K562 (cell line): Measurements from ENCODE around the gene BGLAP. TPM values are rescaled to one million over a fixed set of nuclear protein-coding genes. Genes with fewer than 3 reads are reported as not detected.
A peak's percentile ranks its signal among the peaks of the same experiment; 100 is the strongest.

Experiments used
- ADNP ChIP-seq: fragments of 200-800 bp; sonication (Bioruptor generic); IDR thresholded peaks from 2 replicates; pipeline ENCODE4 v1.6.1; 2016; ENCODE audit warnings: missing genetic modification characterization, missing compliant biosample characterization
- CEBPB ChIP-seq: fragments of 450-650 bp; IDR thresholded peaks from 2 replicates; pipeline ENCODE4 v1.6.1; 2016; ENCODE audit warnings: missing genetic modification characterization, missing compliant biosample characterization
- DMBX1 ChIP-seq: fragments of 250-450 bp; sonication (Bioruptor Pico); IDR thresholded peaks from 2 replicates; pipeline ENCODE4 v1.8.0; 2022; ENCODE audit warnings: inconsistent platforms, mild to moderate bottlenecking, moderate library complexity, borderline replicate concordance
- FOXA1 ChIP-seq: fragments of 450-650 bp; IDR thresholded peaks from 2 replicates; pipeline ENCODE4 v1.6.1; 2016; ENCODE audit warnings: mild to moderate bottlenecking, borderline replicate concordance
- HDAC8 ChIP-seq: fragments of 450-650 bp; IDR thresholded peaks from 2 replicates; pipeline ENCODE4 v1.6.1; 2016; ENCODE audit warnings: mild to moderate bottlenecking, missing genetic modification characterization, moderate library complexity, missing compliant biosample characterization
- HDGF ChIP-seq: fragments of 450-650 bp; IDR thresholded peaks from 2 replicates; pipeline ENCODE4 v1.6.1; 2016
- MTA1 ChIP-seq: fragments of 450-650 bp; IDR thresholded peaks from 2 replicates; pipeline ENCODE4 v1.6.1; 2017; ENCODE audit warnings: borderline replicate concordance
- NCOA1 ChIP-seq: fragments of 450-650 bp; IDR thresholded peaks from 2 replicates; pipeline ENCODE4 v1.6.1; 2016; ENCODE audit warnings: low read depth
- NR4A1 ChIP-seq, 2 experiments: fragments of 250-450 bp in 1 of 2; fragments of 450-650 bp in 1 of 2; sonication (Bioruptor Pico) in 1 of 2; IDR thresholded peaks; 2 replicates each; pipeline versions ENCODE4 v1.4.0 to v1.6.1; 2016 to 2020; ENCODE audit warnings: mild to moderate bottlenecking in 2 of 2, missing compliant biosample characterization in 1 of 2, missing genetic modification characterization in 1 of 2, moderate library complexity in 1 of 2
- PHB ChIP-seq: fragments of 250-450 bp; sonication (Bioruptor Pico); IDR thresholded peaks from 2 replicates; pipeline ENCODE4 v1.5.0; 2021
- PHF8 ChIP-seq: fragments of 200-600 bp; sonication (generic); IDR thresholded peaks from 2 replicates; pipeline ENCODE4 v1.6.1; 2012; ENCODE audit warnings: mixed run types, mild to moderate bottlenecking, inconsistent platforms, low read length, moderate library complexity, borderline replicate concordance
- SAFB2 ChIP-seq: fragments of 200-400 bp; formaldehyde crosslinking; IDR thresholded peaks from 2 replicates; pipeline ENCODE4 v1.6.1; 2018; ENCODE audit warnings: borderline replicate concordance, low read length, low read depth, moderate library complexity; ENCODE audit not compliant: severe bottlenecking
- ZFP30 ChIP-seq: fragments of 250-450 bp; sonication (Bioruptor Pico); IDR thresholded peaks from 2 replicates; pipeline ENCODE4 v1.8.0; 2022; ENCODE audit warnings: moderate library complexity, mild to moderate bottlenecking, inconsistent platforms, borderline replicate concordance
- ZNF143 ChIP-seq: sonication (generic); formaldehyde crosslinking; IDR thresholded peaks from 2 replicates; pipeline ENCODE4 v1.9.0; 2022; ENCODE audit warnings: mild to moderate bottlenecking, missing genetic modification reagents
- ZNF324 ChIP-seq: fragments of 250-450 bp; sonication (Bioruptor Pico); IDR thresholded peaks from 2 replicates; pipeline ENCODE4 v1.4.0; 2020; ENCODE audit warnings: mild to moderate bottlenecking
- polyA plus RNA-seq, 8 experiments: library from polyadenylated mRNA; depleted of rRNA in 4 of 8; stranded (reverse) in 5 of 8; unstranded in 3 of 8; fragments of >200 nt; fragmentation: Nextera tagmentation in 2 of 8; fragmentation: Illumina TruSeq in 1 of 8; extraction: Ambion mirVana in 2 of 8; extraction: Trizol in 1 of 8; gene quantifications; 2 replicates each; pipeline versions ENCODE4 v1.2.1 to v1.2.3, GENCODE V29; 2011 to 2014; ENCODE audit warnings: inconsistent platforms in 1 of 8, missing spikeins in 1 of 8
- total RNA-seq, 7 experiments: library from RNA; depleted of rRNA in 6 of 7; stranded (reverse); fragments of >200 nt in 6 of 7; fragmentation: Illumina TruSeq in 2 of 7; extraction: Trizol in 2 of 7; gene quantifications; 2 replicates each; pipeline versions ENCODE4 v1.2.1 to v1.2.3, GENCODE V29; 2011 to 2021; ENCODE audit warnings: low replicate concordance in 1 of 7
- TF ChIP-seq, protein P1 (sequence below): fragments of 250-450 bp; sonication (Bioruptor Pico); IDR thresholded peaks from 2 replicates; pipeline ENCODE4 v1.4.0; 2020
- TF ChIP-seq, protein P2 (sequence below): fragments of 450-650 bp; IDR thresholded peaks from 2 replicates; pipeline ENCODE4 v1.6.1; 2014; ENCODE audit warnings: low read depth, mild to moderate bottlenecking, moderate library complexity, borderline replicate concordance

BGLAP gene
- total and polyA plus RNA-seq, 9 of the 15 experiments (the other 6 are each of a cell fraction or from before 2014, with no cell fraction given), result 0.15 to 1.4 (median 0.28) TPM; not detected in 3

DNA sequence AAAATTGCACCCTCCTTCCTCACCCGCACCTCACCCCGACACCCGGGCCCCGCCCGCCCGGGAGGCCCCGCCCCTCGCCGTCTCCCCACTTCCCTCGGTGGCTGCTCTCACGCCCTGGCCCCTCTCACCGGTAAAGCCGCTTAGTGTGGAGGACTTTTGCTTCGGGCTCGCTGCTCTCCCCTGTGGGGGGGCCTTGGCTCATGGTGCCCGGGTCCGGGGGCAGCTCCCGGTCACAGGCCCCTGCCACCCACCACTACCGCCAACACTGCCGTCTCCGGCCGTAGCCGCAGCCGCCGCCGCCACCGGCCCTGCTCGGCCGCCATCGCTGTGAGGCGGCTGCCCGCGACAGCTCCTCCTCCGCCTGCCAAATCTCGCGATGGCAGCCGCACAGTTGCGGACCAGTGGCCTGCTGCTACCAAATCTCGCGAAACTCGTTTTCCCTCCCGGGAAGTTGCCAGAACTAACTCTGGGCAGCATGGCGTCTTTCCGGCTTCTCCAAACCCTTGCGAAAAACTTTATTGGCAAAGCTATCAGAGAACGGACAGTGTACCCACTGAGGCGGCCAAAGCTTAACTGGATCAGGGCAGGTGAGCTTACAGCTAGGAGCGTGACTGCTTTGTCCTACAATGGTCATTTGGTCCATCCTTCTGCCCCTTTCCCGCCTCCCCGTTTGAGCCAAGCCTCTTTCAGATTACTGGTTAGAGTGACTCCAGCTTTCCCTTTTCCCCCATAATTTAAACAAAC, 40.7 kb downstream of the BGLAP start, which contains the start of gene SMG5 (continued):
- TF ChIP-seq, protein P1, sequence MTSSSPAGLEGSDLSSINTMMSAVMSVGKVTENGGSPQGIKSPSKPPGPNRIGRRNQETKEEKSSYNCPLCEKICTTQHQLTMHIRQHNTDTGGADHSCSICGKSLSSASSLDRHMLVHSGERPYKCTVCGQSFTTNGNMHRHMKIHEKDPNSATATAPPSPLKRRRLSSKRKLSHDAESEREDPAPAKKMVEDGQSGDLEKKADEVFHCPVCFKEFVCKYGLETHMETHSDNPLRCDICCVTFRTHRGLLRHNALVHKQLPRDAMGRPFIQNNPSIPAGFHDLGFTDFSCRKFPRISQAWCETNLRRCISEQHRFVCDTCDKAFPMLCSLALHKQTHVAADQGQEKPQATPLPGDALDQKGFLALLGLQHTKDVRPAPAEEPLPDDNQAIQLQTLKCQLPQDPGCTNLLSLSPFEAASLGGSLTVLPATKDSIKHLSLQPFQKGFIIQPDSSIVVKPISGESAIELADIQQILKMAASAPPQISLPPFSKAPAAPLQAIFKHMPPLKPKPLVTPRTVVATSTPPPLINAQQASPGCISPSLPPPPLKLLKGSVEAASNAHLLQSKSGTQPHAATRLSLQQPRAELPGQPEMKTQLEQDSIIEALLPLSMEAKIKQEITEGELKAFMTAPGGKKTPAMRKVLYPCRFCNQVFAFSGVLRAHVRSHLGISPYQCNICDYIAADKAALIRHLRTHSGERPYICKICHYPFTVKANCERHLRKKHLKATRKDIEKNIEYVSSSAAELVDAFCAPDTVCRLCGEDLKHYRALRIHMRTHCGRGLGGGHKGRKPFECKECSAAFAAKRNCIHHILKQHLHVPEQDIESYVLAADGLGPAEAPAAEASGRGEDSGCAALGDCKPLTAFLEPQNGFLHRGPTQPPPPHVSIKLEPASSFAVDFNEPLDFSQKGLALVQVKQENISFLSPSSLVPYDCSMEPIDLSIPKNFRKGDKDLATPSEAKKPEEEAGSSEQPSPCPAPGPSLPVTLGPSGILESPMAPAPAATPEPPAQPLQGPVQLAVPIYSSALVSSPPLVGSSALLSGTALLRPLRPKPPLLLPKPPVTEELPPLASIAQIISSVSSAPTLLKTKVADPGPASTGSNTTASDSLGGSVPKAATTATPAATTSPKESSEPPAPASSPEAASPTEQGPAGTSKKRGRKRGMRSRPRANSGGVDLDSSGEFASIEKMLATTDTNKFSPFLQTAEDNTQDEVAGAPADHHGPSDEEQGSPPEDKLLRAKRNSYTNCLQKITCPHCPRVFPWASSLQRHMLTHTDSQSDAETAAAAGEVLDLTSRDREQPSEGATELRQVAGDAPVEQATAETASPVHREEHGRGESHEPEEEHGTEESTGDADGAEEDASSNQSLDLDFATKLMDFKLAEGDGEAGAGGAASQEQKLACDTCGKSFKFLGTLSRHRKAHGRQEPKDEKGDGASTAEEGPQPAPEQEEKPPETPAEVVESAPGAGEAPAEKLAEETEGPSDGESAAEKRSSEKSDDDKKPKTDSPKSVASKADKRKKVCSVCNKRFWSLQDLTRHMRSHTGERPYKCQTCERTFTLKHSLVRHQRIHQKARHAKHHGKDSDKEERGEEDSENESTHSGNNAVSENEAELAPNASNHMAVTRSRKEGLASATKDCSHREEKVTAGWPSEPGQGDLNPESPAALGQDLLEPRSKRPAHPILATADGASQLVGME (CRISPR knock-in tag), result no peak
- TF ChIP-seq CEBPB (tag) (no peak), PHF8 (peak; percentile 99), NCOA1 (no peak), DMBX1 (CRISPR knock-in tag) (no peak), SAFB2 (no peak), ZNF324 (no peak), ZNF143 (CRISPR knock-in tag) (no peak), FOXA1 (no peak), HDGF (no peak), HDAC8 (tag) (no peak), PHB (CRISPR knock-in tag) (peak; percentile 67; the same call in 1 of the 2 replicates), NR4A1 (CRISPR knock-in tag; IDR thresholded peaks at IDR 0.05) (no peak), NR4A1 (tag; IDR thresholded peaks at IDR 0.05) (no peak; the same call in 1 of the 2 replicates), ADNP (tag) (no peak), ZFP30 (CRISPR knock-in tag) (no peak), MTA1 (0 out of 2 replicates have a peak, but pooled peaks have one; percentile 14)
- TF ChIP-seq, protein P2, sequence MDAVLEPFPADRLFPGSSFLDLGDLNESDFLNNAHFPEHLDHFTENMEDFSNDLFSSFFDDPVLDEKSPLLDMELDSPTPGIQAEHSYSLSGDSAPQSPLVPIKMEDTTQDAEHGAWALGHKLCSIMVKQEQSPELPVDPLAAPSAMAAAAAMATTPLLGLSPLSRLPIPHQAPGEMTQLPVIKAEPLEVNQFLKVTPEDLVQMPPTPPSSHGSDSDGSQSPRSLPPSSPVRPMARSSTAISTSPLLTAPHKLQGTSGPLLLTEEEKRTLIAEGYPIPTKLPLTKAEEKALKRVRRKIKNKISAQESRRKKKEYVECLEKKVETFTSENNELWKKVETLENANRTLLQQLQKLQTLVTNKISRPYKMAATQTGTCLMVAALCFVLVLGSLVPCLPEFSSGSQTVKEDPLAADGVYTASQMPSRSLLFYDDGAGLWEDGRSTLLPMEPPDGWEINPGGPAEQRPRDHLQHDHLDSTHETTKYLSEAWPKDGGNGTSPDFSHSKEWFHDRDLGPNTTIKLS, result peak; percentile 96
